Natural killer cell (primary cell): ENCODE data around the gene SPEN. TPM values are rescaled to one million over a fixed set of nuclear protein-coding genes. Genes with fewer than 3 reads are reported as not detected.

Source experiments
- ATAC-seq, 3 donors: fragments of 150-1000 bp in 2 of 3; fragments of 200-7000 bp in 1 of 3; cut with Tn5 transposase; 1 replicate in 1 of 3; 2 replicates in 2 of 3; pipeline ENCODE4 v1.10.0; 2021; ENCODE audit warnings: mild to moderate bottlenecking in 2 of 3, moderate library complexity in 2 of 3
- DNase-seq, 2 donors: peaks; one replicate each; pipeline versions ENCODE4 v3.0.0 to v3.0.0-alpha.2; 2013 to 2021; ENCODE audit warnings: mixed read lengths in 1 of 2
- H3K27ac ChIP-seq: one replicate; pipeline ENCODE4 v1.5.1; 2013; ENCODE audit warnings: mild to moderate bottlenecking, low read length
- H3K27me3 ChIP-seq: one replicate; pipeline ENCODE4 v1.6.1; 2013; ENCODE audit warnings: low read length; ENCODE audit not compliant: control insufficient read depth, insufficient read depth
- H3K36me3 ChIP-seq: one replicate; pipeline ENCODE4 v1.6.1; 2013; ENCODE audit warnings: low read length; ENCODE audit not compliant: control insufficient read depth, insufficient read depth
- H3K4me1 ChIP-seq: one replicate; pipeline ENCODE4 v1.6.1; 2013; ENCODE audit warnings: low read length; ENCODE audit not compliant: control insufficient read depth, insufficient read depth
- H3K4me3 ChIP-seq: one replicate; pipeline ENCODE4 v1.5.1; 2013; ENCODE audit warnings: low read length
- H3K9me3 ChIP-seq: one replicate; pipeline ENCODE4 v1.6.1; 2013; ENCODE audit warnings: low read length; ENCODE audit not compliant: control insufficient read depth, insufficient read depth
- H3K27ac Mint-ChIP-seq, 2 donors: one replicate each; pipeline ENCODE4 v1.8.0; 2022; ENCODE audit warnings: mild to moderate bottlenecking in 2 of 2, mixed read lengths in 2 of 2, moderate library complexity in 1 of 2
- H3K27me3 Mint-ChIP-seq, 2 donors: one replicate each; pipeline ENCODE4 v1.8.0; 2022; ENCODE audit warnings: low read depth in 2 of 2, mixed read lengths in 2 of 2
- H3K36me3 Mint-ChIP-seq: one replicate; pipeline ENCODE4 v1.8.0; 2022; ENCODE audit warnings: mixed read lengths
- H3K4me1 Mint-ChIP-seq, 2 donors: one replicate each; pipeline ENCODE4 v1.8.0; 2022; ENCODE audit warnings: mixed read lengths in 2 of 2
- H3K4me3 Mint-ChIP-seq: one replicate; pipeline ENCODE4 v1.8.0; 2022; ENCODE audit warnings: mild to moderate bottlenecking, moderate library complexity, mixed read lengths
- H3K9me3 Mint-ChIP-seq, 2 donors: one replicate each; pipeline ENCODE4 v1.8.0; 2022; ENCODE audit warnings: mixed read lengths in 2 of 2
- WGBS: methylation state at CpG from one replicate; pipeline ENCODE4 v1.1.7; 2013; ENCODE audit warnings: missing lambda C conversion rate; ENCODE audit not compliant: insufficient coverage; 5-methylcytosine and 5-hydroxymethylcytosine counted together
- intact Hi-C: fragments of 100-400 bp; cut with micrococcal nuclease; formaldehyde crosslinking; loops from one replicate; pipeline ENCODE4 v1.14.2; 2022
- total RNA-seq, 4 donors: library from RNA; stranded (reverse); fragments of 120-200 nt in 1 of 4; gene quantifications; one replicate each; pipeline versions ENCODE4 v1.2.3 to v1.2.4, GENCODE V29; 2013 to 2022
- TF ChIP-seq, protein P1 (sequence below): fragments of 200-600 bp; IDR thresholded peaks from one replicate; pipeline ENCODE4 v1.8.0; 2022; ENCODE audit warnings: antibody characterized with exemption

Gene SPEN
- total RNA-seq, 3 donors from 2014 or later (not counting 1 experiment from before 2014, with no cell fraction given) = 98.1 to 114 (median 105) TPM

DNA sequence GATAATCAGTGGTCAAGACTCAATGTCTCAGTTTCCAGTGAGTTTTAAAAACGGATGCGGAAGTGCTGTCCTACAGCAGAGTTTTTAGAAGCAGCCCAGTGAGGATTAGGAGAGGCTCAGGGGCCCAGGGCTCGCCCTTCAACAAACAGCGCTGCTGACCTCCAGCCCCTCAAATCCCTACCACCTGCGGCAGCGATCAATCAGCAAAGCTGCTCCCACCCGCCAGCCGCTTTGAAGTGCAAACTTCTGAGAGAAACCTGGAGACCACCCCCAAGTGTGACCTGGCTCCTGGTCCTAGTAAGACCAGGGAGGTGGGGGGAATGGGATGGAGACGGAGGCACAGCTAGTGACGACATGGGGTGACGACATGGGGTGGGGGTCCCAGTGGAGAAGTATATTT lies 114.0 kb downstream of the SPEN start:
- intact Hi-C loops = no loop called here

DNA sequence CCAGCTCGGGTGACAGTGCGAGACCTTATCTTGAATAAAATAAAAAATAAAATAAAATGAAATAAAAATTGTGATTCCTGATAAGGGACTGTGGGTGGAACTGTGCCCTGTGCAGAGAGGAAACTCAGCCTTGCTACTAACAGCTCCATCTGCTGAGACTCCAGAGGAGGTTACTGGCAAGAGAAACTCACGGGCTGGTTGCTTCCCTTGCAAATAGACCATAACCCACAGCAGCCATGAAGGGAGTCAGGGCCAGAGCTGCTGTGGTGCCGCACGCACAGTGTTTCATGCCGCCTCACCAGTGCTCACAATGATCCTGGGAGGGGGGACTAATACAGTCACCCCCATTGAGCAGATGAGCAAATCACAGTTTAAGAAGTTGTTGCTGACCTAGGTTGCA lies 114.7 kb downstream of the SPEN start:
- H3K4me3 Mint-ChIP-seq = no peak overlapping the region
- H3K9me3 Mint-ChIP-seq = no peaks in the 10 kb centered on the region
- H3K27me3 Mint-ChIP-seq = no peaks in the 10 kb centered on the region
- no peaks in the 10 kb centered on the region for H3K36me3 Mint-ChIP-seq
- H3K27ac ChIP-seq = no peak overlapping the region
- TF ChIP-seq, protein P1, sequence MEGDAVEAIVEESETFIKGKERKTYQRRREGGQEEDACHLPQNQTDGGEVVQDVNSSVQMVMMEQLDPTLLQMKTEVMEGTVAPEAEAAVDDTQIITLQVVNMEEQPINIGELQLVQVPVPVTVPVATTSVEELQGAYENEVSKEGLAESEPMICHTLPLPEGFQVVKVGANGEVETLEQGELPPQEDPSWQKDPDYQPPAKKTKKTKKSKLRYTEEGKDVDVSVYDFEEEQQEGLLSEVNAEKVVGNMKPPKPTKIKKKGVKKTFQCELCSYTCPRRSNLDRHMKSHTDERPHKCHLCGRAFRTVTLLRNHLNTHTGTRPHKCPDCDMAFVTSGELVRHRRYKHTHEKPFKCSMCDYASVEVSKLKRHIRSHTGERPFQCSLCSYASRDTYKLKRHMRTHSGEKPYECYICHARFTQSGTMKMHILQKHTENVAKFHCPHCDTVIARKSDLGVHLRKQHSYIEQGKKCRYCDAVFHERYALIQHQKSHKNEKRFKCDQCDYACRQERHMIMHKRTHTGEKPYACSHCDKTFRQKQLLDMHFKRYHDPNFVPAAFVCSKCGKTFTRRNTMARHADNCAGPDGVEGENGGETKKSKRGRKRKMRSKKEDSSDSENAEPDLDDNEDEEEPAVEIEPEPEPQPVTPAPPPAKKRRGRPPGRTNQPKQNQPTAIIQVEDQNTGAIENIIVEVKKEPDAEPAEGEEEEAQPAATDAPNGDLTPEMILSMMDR = no peak
- no peaks in the 10 kb centered on the region for H3K9me3 ChIP-seq
- H3K27me3 ChIP-seq = no peaks in the 10 kb centered on the region
- DNase-seq (no peak), ATAC-seq (no peak)
- no peak overlapping the region for H3K4me3 ChIP-seq
- H3K4me1 Mint-ChIP-seq = peaks cover 41 to 47% of the 10 kb centered on the region in 2 donors
- 86% methylated on average over 4 of the region's 6 CpGs for WGBS
- H3K36me3 ChIP-seq = peaks cover 3% of the 10 kb centered on the region
- intact Hi-C loops = no loop called here
- peaks cover 32% of the 10 kb centered on the region for H3K4me1 ChIP-seq
- H3K27ac Mint-ChIP-seq = no peak overlapping the region

More for the DNA sequence above, 114.0 kb downstream of the SPEN start:
- H3K27ac Mint-ChIP-seq = no peak overlapping the region
- no peaks in the 10 kb centered on the region for H3K36me3 Mint-ChIP-seq
- no peaks in the 10 kb centered on the region for H3K27me3 Mint-ChIP-seq
- H3K27me3 ChIP-seq = no peaks in the 10 kb centered on the region
- ATAC-seq = no peak
- no peak overlapping the region for H3K27ac ChIP-seq
- no peak overlapping the region for H3K4me3 ChIP-seq
- peaks cover 25% of the 10 kb centered on the region for H3K4me1 ChIP-seq
- H3K4me1 Mint-ChIP-seq = peaks cover 40 to 43% of the 10 kb centered on the region in 2 donors
- no peaks in the 10 kb centered on the region for H3K9me3 Mint-ChIP-seq
- TF ChIP-seq, protein P1 = no peak
- H3K9me3 ChIP-seq = no peaks in the 10 kb centered on the region
- DNase-seq = no peak
- H3K36me3 ChIP-seq = peaks cover 3% of the 10 kb centered on the region
- 98% methylated on average over 11 of the region's 11 CpGs for WGBS
- no peak overlapping the region for H3K4me3 Mint-ChIP-seq

DNA sequence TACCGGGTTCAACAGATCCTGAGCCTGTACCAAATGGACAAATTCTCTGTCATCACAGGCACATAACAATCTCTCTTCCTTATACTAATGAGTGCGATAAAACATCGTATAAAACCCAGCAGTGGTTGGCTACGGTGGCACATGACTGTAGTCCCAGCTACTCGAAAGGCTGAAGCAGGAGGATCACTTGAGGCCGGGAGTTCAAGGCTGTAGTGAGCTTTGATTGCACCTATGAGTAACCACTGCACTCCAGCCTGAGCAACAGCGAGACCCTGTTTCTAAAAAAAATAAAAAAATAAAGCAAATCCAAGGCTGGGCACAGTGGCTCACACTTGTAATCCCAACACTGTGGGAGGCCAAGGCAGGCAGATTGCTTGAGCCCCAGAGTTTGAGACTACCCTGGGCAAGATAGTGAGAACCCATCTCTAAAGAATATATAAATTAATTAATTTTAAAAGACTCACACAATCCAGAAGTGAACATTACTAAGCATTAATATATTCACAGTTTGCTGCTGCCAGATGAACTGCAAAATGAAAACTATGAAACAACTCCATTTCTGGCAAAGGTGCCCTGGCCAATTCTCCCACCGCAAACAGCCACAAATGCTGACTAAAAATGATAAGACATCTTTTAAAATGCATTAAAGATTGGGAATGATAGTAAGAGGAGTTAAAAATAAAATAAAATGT lies 115.3 kb downstream of the SPEN start:
- WGBS = 95% methylated on average over 8 of the region's 8 CpGs
- H3K4me3 Mint-ChIP-seq = no peak overlapping the region
- H3K9me3 Mint-ChIP-seq = no peaks in the 10 kb centered on the region
- H3K4me1 ChIP-seq = peaks cover 34% of the 10 kb centered on the region
- DNase-seq (no peak), ATAC-seq (no peak)
- peaks cover 41 to 45% of the 10 kb centered on the region in 2 donors for H3K4me1 Mint-ChIP-seq
- H3K36me3 Mint-ChIP-seq = no peaks in the 10 kb centered on the region
- no peak overlapping the region for H3K4me3 ChIP-seq
- H3K9me3 ChIP-seq = no peaks in the 10 kb centered on the region
- H3K27ac Mint-ChIP-seq = no peak overlapping the region
- intact Hi-C loops = no loop called here
- H3K27me3 ChIP-seq = no peaks in the 10 kb centered on the region
- TF ChIP-seq, protein P1 = no peak
- H3K36me3 ChIP-seq = peaks cover 3% of the 10 kb centered on the region
- no peak overlapping the region for H3K27ac ChIP-seq
- no peaks in the 10 kb centered on the region for H3K27me3 Mint-ChIP-seq
